ENCODE data around the gene PSMB4. TPM values are rescaled to one million over a fixed set of nuclear protein-coding genes. Genes with fewer than 3 reads are reported as not detected.
"Not testable (repeated sequence)": the region's sequence is repeated elsewhere in the genome, so short reads cannot be mapped to it uniquely, and the experiment has no call there.

Gene PSMB4
- total RNA-seq, 1 donor from 2014 or later: 316 TPM

DNA sequence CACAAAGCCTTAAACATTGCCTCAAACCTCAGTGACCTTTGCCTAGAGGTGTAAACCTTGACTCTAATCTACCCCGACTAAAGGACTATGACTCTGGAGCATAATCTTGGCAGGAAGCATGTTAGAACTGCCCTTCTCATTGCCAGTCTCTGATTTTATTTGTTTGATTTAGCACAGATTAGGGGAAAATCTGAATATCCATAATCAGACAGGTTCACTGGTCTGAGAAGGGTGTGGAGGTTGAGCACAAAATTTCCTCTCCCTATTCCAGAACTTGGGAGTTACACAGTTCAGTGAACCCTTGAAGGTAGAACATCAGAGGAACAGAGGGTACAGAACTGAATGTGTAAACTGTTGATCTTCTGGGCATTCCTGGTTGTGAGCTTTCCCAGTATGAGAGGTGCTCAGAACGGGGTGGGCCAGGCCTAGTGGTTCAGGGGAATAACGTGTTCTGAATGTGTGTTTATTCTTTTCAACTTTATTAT is 8.3 kb upstream of the PSMB4 start:
- Histone ChIP-seq H3K9me3 (ENCODE audit: insufficient read depth, low read depth, low read length) (no peaks in the 10 kb centered on the region), H3K27me3 (ENCODE audit: insufficient read depth, low read length) (peaks cover 4% of the 10 kb centered on the region), H3K4me1 (ENCODE audit: insufficient read depth, low read length) (no peaks in the 10 kb centered on the region), H3K36me3 (ENCODE audit: insufficient read depth, low read length) (no peaks in the 10 kb centered on the region), H3K79me2 (ENCODE audit: insufficient read depth, low read length) (no peaks in the 10 kb centered on the region), H3K4me3 (ENCODE audit: insufficient read depth, low read depth, low read length) (no peak overlapping the region), H2AFZ (ENCODE audit: low read depth, low read length) (no peak overlapping the region), H3K4me2 (ENCODE audit: low read length) (no peak overlapping the region), H4K20me1 (ENCODE audit: insufficient read depth, low read length) (no peaks in the 10 kb centered on the region), H3K9ac (ENCODE audit: low read length) (no peak overlapping the region), H3K27ac (ENCODE audit: low read depth, low read length) (no peak overlapping the region)
- H3K27ac Mint-ChIP-seq (ENCODE audit: unreplicated experiment): no peak overlapping the region
- FAIRE-seq (no peak), DNase-seq (ENCODE audit: low read depth) (no peak)
- no peaks in the 10 kb centered on the region for H3K27me3 Mint-ChIP-seq (ENCODE audit: low read depth, unreplicated experiment)
- TF ChIP-seq, protein P1, sequence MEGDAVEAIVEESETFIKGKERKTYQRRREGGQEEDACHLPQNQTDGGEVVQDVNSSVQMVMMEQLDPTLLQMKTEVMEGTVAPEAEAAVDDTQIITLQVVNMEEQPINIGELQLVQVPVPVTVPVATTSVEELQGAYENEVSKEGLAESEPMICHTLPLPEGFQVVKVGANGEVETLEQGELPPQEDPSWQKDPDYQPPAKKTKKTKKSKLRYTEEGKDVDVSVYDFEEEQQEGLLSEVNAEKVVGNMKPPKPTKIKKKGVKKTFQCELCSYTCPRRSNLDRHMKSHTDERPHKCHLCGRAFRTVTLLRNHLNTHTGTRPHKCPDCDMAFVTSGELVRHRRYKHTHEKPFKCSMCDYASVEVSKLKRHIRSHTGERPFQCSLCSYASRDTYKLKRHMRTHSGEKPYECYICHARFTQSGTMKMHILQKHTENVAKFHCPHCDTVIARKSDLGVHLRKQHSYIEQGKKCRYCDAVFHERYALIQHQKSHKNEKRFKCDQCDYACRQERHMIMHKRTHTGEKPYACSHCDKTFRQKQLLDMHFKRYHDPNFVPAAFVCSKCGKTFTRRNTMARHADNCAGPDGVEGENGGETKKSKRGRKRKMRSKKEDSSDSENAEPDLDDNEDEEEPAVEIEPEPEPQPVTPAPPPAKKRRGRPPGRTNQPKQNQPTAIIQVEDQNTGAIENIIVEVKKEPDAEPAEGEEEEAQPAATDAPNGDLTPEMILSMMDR (IDR thresholded peaks at IDR 0.05; ENCODE audit: insufficient read depth, low read depth, low read length): no peak
- no peak for TF ChIP-seq EZH2 (IDR thresholded peaks at IDR 0.05; ENCODE audit: insufficient read depth, low read length)
- H3K9me3 Mint-ChIP-seq (ENCODE audit: unreplicated experiment): peaks cover 5% of the 10 kb centered on the region
- peaks cover 1% of the 10 kb centered on the region for H3K36me3 Mint-ChIP-seq (ENCODE audit: low read depth, unreplicated experiment)
- no peak overlapping the region for H3K4me3 Mint-ChIP-seq (ENCODE audit: unreplicated experiment)
- H3K4me1 Mint-ChIP-seq (ENCODE audit: low read depth, unreplicated experiment): no peaks in the 10 kb centered on the region

DNA sequence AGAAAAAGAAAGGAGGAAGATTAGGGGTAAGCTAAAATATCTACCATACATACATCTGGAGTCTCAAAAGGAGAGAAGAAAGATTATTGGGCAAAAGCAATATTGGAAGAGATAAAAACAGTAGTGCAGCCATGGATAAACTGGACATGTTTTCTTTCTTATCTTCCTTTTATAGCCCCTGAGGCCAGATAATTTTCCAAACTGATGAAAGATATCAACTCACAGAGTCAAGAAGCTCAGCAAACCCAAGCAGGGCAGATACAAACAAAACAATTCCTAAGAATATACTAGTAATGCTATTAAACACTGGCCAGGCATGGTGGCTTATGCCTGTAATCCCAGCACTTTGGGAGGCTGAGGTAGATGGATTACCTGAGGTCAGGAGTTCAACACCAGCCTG is 5.8 kb upstream of the PSMB4 start:
- Histone ChIP-seq H3K36me3 (ENCODE audit: insufficient read depth, low read length) (no peaks in the 10 kb centered on the region), H3K9me3 (ENCODE audit: insufficient read depth, low read depth, low read length) (no peaks in the 10 kb centered on the region), H4K20me1 (ENCODE audit: insufficient read depth, low read length) (no peaks in the 10 kb centered on the region), H3K4me3 (ENCODE audit: insufficient read depth, low read depth, low read length) (no peak overlapping the region), H3K4me1 (ENCODE audit: insufficient read depth, low read length) (no peaks in the 10 kb centered on the region), H3K79me2 (ENCODE audit: insufficient read depth, low read length) (no peaks in the 10 kb centered on the region), H2AFZ (ENCODE audit: low read depth, low read length) (no peak overlapping the region), H3K4me2 (ENCODE audit: low read length) (no peak overlapping the region), H3K27me3 (ENCODE audit: insufficient read depth, low read length) (peaks cover 4% of the 10 kb centered on the region), H3K27ac (ENCODE audit: low read depth, low read length) (no peak overlapping the region), H3K9ac (ENCODE audit: low read length) (no peak overlapping the region)
- TF ChIP-seq EZH2 (IDR thresholded peaks at IDR 0.05; ENCODE audit: insufficient read depth, low read length): no peak
- no peak for FAIRE-seq
- H3K9me3 Mint-ChIP-seq (ENCODE audit: unreplicated experiment): peaks cover 5% of the 10 kb centered on the region
- H3K27me3 Mint-ChIP-seq (ENCODE audit: low read depth, unreplicated experiment): no peaks in the 10 kb centered on the region
- no peak for DNase-seq (ENCODE audit: low read depth)
- peaks cover 1% of the 10 kb centered on the region for H3K36me3 Mint-ChIP-seq (ENCODE audit: low read depth, unreplicated experiment)
- H3K4me1 Mint-ChIP-seq (ENCODE audit: low read depth, unreplicated experiment): no peaks in the 10 kb centered on the region
- H3K27ac Mint-ChIP-seq (ENCODE audit: unreplicated experiment): no peak overlapping the region
- H3K4me3 Mint-ChIP-seq (ENCODE audit: unreplicated experiment): no peak overlapping the region

DNA sequence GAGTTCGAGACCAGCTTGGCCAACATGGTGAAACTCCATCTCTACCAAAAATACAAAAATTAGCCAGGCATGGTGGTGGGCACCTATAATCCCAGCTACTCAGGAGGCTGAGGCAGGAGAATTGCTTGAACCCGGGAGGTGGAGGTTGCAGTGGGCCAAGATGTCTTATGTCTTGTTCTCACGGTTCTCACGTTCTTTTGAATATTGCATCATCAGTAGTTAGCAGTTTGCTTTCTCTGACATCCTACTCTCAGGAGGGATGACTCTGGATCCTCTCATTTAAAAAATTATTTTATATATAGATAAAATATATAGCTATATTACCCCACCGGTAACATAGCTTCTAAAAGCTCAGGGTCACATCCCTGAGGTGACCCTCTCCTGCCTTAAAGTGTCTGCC is 3.1 kb upstream of the PSMB4 start:
- not testable (repeated sequence) for DNase-seq (ENCODE audit: low read depth); H3K9me3 Mint-ChIP-seq (ENCODE audit: unreplicated experiment); H3K27me3 Mint-ChIP-seq (ENCODE audit: low read depth, unreplicated experiment); H3K36me3 Mint-ChIP-seq (ENCODE audit: low read depth, unreplicated experiment); H3K9ac ChIP-seq (ENCODE audit: low read length); H3K9me3 ChIP-seq (ENCODE audit: insufficient read depth, low read depth, low read length); H2AFZ ChIP-seq (ENCODE audit: low read depth, low read length); H3K4me1 Mint-ChIP-seq (ENCODE audit: low read depth, unreplicated experiment); FAIRE-seq; H3K27me3 ChIP-seq (ENCODE audit: insufficient read depth, low read length); H3K27ac Mint-ChIP-seq (ENCODE audit: unreplicated experiment); H3K4me3 Mint-ChIP-seq (ENCODE audit: unreplicated experiment); H3K4me2 ChIP-seq (ENCODE audit: low read length); H3K27ac ChIP-seq (ENCODE audit: low read depth, low read length); H3K4me3 ChIP-seq (ENCODE audit: insufficient read depth, low read depth, low read length)
- peaks cover 19% of the 10 kb centered on the region for H3K79me2 ChIP-seq (ENCODE audit: insufficient read depth, low read length)
- H4K20me1 ChIP-seq (ENCODE audit: insufficient read depth, low read length): peaks cover 15% of the 10 kb centered on the region
- H3K4me1 ChIP-seq (ENCODE audit: insufficient read depth, low read length): peaks cover 11% of the 10 kb centered on the region
- H3K36me3 ChIP-seq (ENCODE audit: insufficient read depth, low read length): peaks cover 11% of the 10 kb centered on the region
